H1 (cell line): Measurements from ENCODE around the gene PPP1R7. TPM values are rescaled to one million over a fixed set of nuclear protein-coding genes. Genes with fewer than 3 reads are reported as not detected.

ENCODE experiments used
- CTCF ChIA-PET: fragments of 300-600 bp; sonication (Branson Sonifier 250); formaldehyde crosslinking; loops from one replicate; lab custom pipeline; 2021; ENCODE audit not compliant: partially characterized antibody; lab: Charles Lee
- POLR2A ChIA-PET: fragments of 300-600 bp; sonication (Branson Sonifier 250); formaldehyde crosslinking; loops from one replicate; lab custom pipeline; 2021; ENCODE audit warnings: inconsistent platforms; ENCODE audit not compliant: partially characterized antibody; lab: Charles Lee
- DNase-seq, 2 experiments: peaks; one replicate each; pipeline versions ENCODE4 v3.0.0 to v3.0.0-alpha.2; 2010 to 2022; ENCODE audit warnings: low spot score in 2 of 2, low read depth in 1 of 2, mixed read lengths in 1 of 2
- FAIRE-seq: peaks from 2 replicates; lab custom pipeline; 2011; peaks lifted over from hg19 to GRCh38; lab: Jason Lieb, UNC
- H2AFZ ChIP-seq: 2 replicates; pipeline ENCODE4 v1.8.1; 2012; ENCODE audit warnings: low read length, inconsistent platforms
- H2AK5ac ChIP-seq: 2 replicates; pipeline ENCODE4 v1.6.1; 2013; ENCODE audit warnings: low read depth, low read length
- H2BK120ac ChIP-seq: replicated peaks from 2 replicates; pipeline ENCODE3; 2013; ENCODE audit warnings: low read depth, low read length, inconsistent platforms
- H2BK12ac ChIP-seq: 2 replicates; pipeline ENCODE4 v1.6.1; 2013; ENCODE audit warnings: low read depth, low read length
- H2BK15ac ChIP-seq: 2 replicates; pipeline ENCODE4 v1.6.1; 2013; ENCODE audit warnings: low read length
- H2BK20ac ChIP-seq: 2 replicates; pipeline ENCODE4 v1.6.1; 2013; ENCODE audit warnings: low read length
- H2BK5ac ChIP-seq: 2 replicates; pipeline ENCODE4 v1.6.1; 2013; ENCODE audit warnings: low read depth, low read length
- H3K14ac ChIP-seq: 2 replicates; pipeline ENCODE4 v1.6.1; 2013; ENCODE audit warnings: inconsistent platforms; ENCODE audit not compliant: insufficient read length
- H3K18ac ChIP-seq: 2 replicates; pipeline ENCODE4 v1.6.1; 2013; ENCODE audit warnings: low read length; ENCODE audit errors: extremely low read depth
- H3K23ac ChIP-seq: 2 replicates; pipeline ENCODE4 v1.6.1; 2013; ENCODE audit warnings: inconsistent platforms; ENCODE audit not compliant: insufficient read length
- H3K23me2 ChIP-seq: 2 replicates; pipeline ENCODE4 v1.6.1; 2013; ENCODE audit warnings: low read depth, low read length
- H3K27ac ChIP-seq: 2 replicates; pipeline ENCODE4 v1.6.1; 2011; ENCODE audit warnings: low read depth, low read length, inconsistent platforms
- H3K27me3 ChIP-seq, 4 experiments: replicated peaks in 1 of 4; 1 replicate in 1 of 4; 2 replicates in 3 of 4; pipeline versions ENCODE4 v1.6.1 to v1.8.1; 2011 to 2013; ENCODE audit warnings: low read length in 3 of 4, mild to moderate bottlenecking in 3 of 4, inconsistent platforms in 2 of 4, mixed read lengths in 2 of 4, moderate library complexity in 1 of 4; ENCODE audit not compliant: control insufficient read depth in 3 of 4, insufficient read depth in 3 of 4; ENCODE audit errors: extremely low read depth in 1 of 4
- H3K36me3 ChIP-seq, 4 experiments: 2 replicates each; pipeline versions ENCODE4 v1.6.1 to v1.8.1; 2011 to 2013; ENCODE audit warnings: mild to moderate bottlenecking in 4 of 4, low read length in 3 of 4, moderate library complexity in 2 of 4, control low read depth in 1 of 4, inconsistent platforms in 1 of 4; ENCODE audit not compliant: insufficient read depth in 4 of 4, control insufficient read depth in 2 of 4
- H3K4ac ChIP-seq: replicated peaks from 2 replicates; pipeline ENCODE3; 2013; ENCODE audit warnings: low read length, low read depth, mixed read lengths, inconsistent platforms; ENCODE audit not compliant: insufficient read length
- H3K4me1 ChIP-seq, 4 experiments: replicated peaks in 1 of 4; 1 replicate in 1 of 4; 2 replicates in 3 of 4; pipeline versions ENCODE4 v1.6.1 to v1.8.1; 2011 to 2013; ENCODE audit warnings: low read length in 3 of 4, inconsistent platforms in 2 of 4, mixed read lengths in 1 of 4; ENCODE audit not compliant: insufficient read depth in 4 of 4, control insufficient read depth in 3 of 4
- H3K4me2 ChIP-seq, 2 experiments: 2 replicates each; pipeline versions ENCODE4 v1.6.1 to v1.8.1; 2011 to 2013; ENCODE audit warnings: low read depth in 2 of 2, low read length in 2 of 2, control low read depth in 1 of 2, inconsistent platforms in 1 of 2, mild to moderate bottlenecking in 1 of 2; ENCODE audit not compliant: insufficient read depth in 1 of 2
- H3K4me3 ChIP-seq, 4 experiments: fragments of 200-600, 300-600 bp in 1 of 4; sonication (generic), shearing (Covaris generic), sonication (Bioruptor Twin) in 1 of 4; 2 replicates each; pipeline versions ENCODE4 v1.5.1 to v1.8.1; 2011 to 2016; ENCODE audit warnings: low read length in 4 of 4, low read depth in 3 of 4, control low read depth in 2 of 4, inconsistent platforms in 2 of 4, mild to moderate bottlenecking in 2 of 4, mixed read lengths in 1 of 4, moderate library complexity in 1 of 4; ENCODE audit not compliant: insufficient read depth in 2 of 4; ENCODE audit errors: extremely low read depth in 1 of 4
- H3K56ac ChIP-seq: replicated peaks from 2 replicates; pipeline ENCODE3; 2013; ENCODE audit warnings: low read depth, mild to moderate bottlenecking, mixed read lengths, low read length, inconsistent platforms; ENCODE audit not compliant: insufficient read length
- H3K79me1 ChIP-seq: 2 replicates; pipeline ENCODE4 v1.6.1; 2013; ENCODE audit warnings: low read depth, low read length, control low read depth
- H3K79me2 ChIP-seq, 2 experiments: 2 replicates each; pipeline versions ENCODE4 v1.6.1 to v1.8.1; 2012 to 2013; ENCODE audit warnings: low read length in 2 of 2, mild to moderate bottlenecking in 2 of 2, inconsistent platforms in 1 of 2; ENCODE audit not compliant: insufficient read depth in 2 of 2, control insufficient read depth in 1 of 2
- H3K9ac ChIP-seq, 4 experiments: replicated peaks in 1 of 4; 1 replicate in 1 of 4; 2 replicates in 3 of 4; pipeline versions ENCODE4 v1.6.1 to v1.8.1; 2011 to 2013; ENCODE audit warnings: low read depth in 3 of 4, low read length in 3 of 4, control low read depth in 2 of 4, mild to moderate bottlenecking in 2 of 4, moderate library complexity in 2 of 4, inconsistent platforms in 1 of 4; ENCODE audit errors: extremely low read depth in 1 of 4
- H3K9me3 ChIP-seq, 2 experiments: 2 replicates each; pipeline versions ENCODE4 v1.6.1 to v1.8.1; 2012 to 2013; ENCODE audit warnings: mild to moderate bottlenecking in 2 of 2, moderate library complexity in 2 of 2, control low read depth in 1 of 2, inconsistent platforms in 1 of 2, low read depth in 1 of 2, low read length in 1 of 2, mixed read lengths in 1 of 2; ENCODE audit not compliant: insufficient read depth in 2 of 2
- H4K20me1 ChIP-seq, 2 experiments: replicated peaks in 1 of 2; 2 replicates each; pipeline versions ENCODE3 to v1.8.1; 2011 to 2013; ENCODE audit warnings: inconsistent platforms in 2 of 2, low read length in 2 of 2, mild to moderate bottlenecking in 1 of 2; ENCODE audit not compliant: insufficient read depth in 2 of 2, control insufficient read depth in 1 of 2
- H4K5ac ChIP-seq: 2 replicates; pipeline ENCODE4 v1.6.1; 2013; ENCODE audit warnings: low read length, low read depth, mixed read lengths, inconsistent platforms; ENCODE audit not compliant: insufficient read length
- H4K8ac ChIP-seq: 2 replicates; pipeline ENCODE4 v1.8.0; 2013; ENCODE audit warnings: mild to moderate bottlenecking, moderate library complexity, low read length, inconsistent platforms; ENCODE audit not compliant: insufficient read depth; ENCODE audit errors: extremely low read depth
- H4K91ac ChIP-seq: replicated peaks from 2 replicates; pipeline ENCODE3; 2013; ENCODE audit warnings: low read length, mixed read lengths, inconsistent platforms; ENCODE audit not compliant: insufficient read length
- KDM4A ChIP-seq: IDR thresholded peaks from one replicate; pipeline ENCODE4 v1.7.1; 2012; ENCODE audit warnings: low read depth, mild to moderate bottlenecking, moderate library complexity, low read length, inconsistent platforms; ENCODE audit not compliant: severe bottlenecking
- POLR2AphosphoS5 ChIP-seq: IDR thresholded peaks from 2 replicates; pipeline ENCODE4 v1.6.1; 2011; ENCODE audit warnings: low read depth, low read length
- WGBS, 2 experiments: shearing (Covaris generic) in 1 of 2; methylation state at CpG; one replicate each; pipeline versions ENCODE4 v1.1.6 to v1.1.7; 2013 to 2015; ENCODE audit warnings: low lambda C conversion rate in 2 of 2, mixed read lengths in 2 of 2, inconsistent platforms in 1 of 2, low coverage in 1 of 2, missing lambda C conversion rate in 1 of 2; ENCODE audit not compliant: insufficient replicate concordance in 2 of 2, insufficient coverage in 1 of 2, insufficient read length in 1 of 2; ENCODE audit errors: extremely low coverage in 1 of 2, missing lambda C conversion rate in 1 of 2; 5-methylcytosine and 5-hydroxymethylcytosine counted together
- polyA plus RNA-seq, 7 experiments: library from polyadenylated mRNA; depleted of rRNA in 3 of 7; stranded (reverse) in 5 of 7; unstranded in 2 of 7; fragments of >200 nt in 5 of 7; fragments of 200-250 nt in 2 of 7; gene quantifications; 1 replicate in 5 of 7; 2 replicates in 1 of 7; 4 replicates in 1 of 7; pipeline versions ENCODE4 v1.2.1 to v1.2.3, GENCODE V29; 2011 to 2013; ENCODE audit warnings: missing spikeins in 2 of 7, mixed read lengths in 2 of 7
- total RNA-seq: library from RNA; stranded (reverse); fragmentation: NEBNext Ultra II Directional; extraction: Animal tissue kit (Norgen Biotek cat#: 25700); gene quantifications from 2 replicates; pipeline ENCODE4 v1.2.1, GENCODE V29; 2021
- TF ChIP-seq, protein P1 (sequence below): IDR thresholded peaks from 2 replicates; pipeline ENCODE4 v1.6.1; 2011; ENCODE audit warnings: low read depth, mild to moderate bottlenecking, low read length; ENCODE audit not compliant: insufficient read depth

Gene PPP1R7
- total and polyA plus RNA-seq, 2 of the 8 experiments (the other 6 are each of a cell fraction or from before 2014, with no cell fraction given), result 22.2 to 64.0 TPM

DNA sequence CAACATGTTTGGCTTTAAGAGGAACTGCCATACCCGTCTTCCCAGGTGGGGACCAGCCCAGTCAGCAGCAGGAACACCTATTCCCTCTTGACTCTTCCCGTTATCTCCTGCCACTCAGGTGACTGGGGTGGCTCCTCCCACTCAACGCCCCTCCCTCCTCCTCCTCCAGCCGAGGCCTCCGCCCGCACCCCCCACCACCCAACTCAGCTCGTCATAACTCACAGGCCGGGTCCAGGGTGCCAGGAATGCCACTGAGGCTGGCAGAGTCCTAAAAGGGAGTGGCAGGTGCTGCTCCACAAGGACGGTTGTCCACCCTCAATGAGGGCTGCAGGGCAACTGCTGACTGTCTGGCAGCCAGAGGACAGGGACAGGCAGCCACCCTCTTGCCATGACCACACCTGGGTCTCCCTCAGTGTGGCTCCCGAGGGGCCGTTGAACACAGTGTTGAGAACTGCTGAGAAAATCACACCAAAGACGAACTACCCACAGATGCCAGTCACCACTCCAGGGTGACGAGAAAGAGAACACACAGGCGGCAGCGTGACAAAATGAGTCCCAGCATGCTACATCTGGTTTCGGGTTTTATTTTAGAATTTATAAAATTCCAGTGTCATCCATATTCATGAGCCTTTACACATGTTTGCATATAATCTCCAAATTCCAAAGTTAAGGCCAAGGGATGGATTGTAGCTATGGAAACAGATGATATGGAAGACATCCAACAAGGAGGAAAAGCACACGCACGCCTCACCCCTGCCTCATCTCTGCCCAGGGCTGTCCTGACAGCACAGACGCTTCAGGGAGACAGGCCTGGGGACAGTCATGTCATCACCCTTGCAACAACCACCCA lies 76.7 kb downstream of the PPP1R7 start:
- H3K14ac ChIP-seq, result no peak overlapping the region
- H3K23me2 ChIP-seq, result no peaks in the 10 kb centered on the region
- no peak overlapping the region for H2BK5ac ChIP-seq
- H3K9me3 ChIP-seq, result no peaks in the 10 kb centered on the region
- peaks cover 3% of the 10 kb centered on the region; the same call in 1 of the 2 replicates for H3K79me1 ChIP-seq
- no peak overlapping the region for H3K18ac ChIP-seq
- POLR2A ChIA-PET, result interaction anchor here (0.7 to 1.0 kb wide), 2 partner anchors 41 kb away, joined by 3 read pairs; no protein-coding TSS in a partner anchor
- WGBS, 2 experiments, result 91% methylated on average over 16 of the region's 19 CpGs; no CpG with 5 or more reads in 1 of the 2 experiments
- H4K5ac ChIP-seq, result no peak overlapping the region
- H3K4me1 ChIP-seq, result no peaks in the 10 kb centered on the region; a peak in 1 of 7 replicates
- H2BK12ac ChIP-seq, result no peak overlapping the region
- no peak overlapping the region for H3K27ac ChIP-seq
- H2AK5ac ChIP-seq, result no peak overlapping the region
- no peak overlapping the region for H2AFZ ChIP-seq
- FAIRE-seq (no peak), DNase-seq (no peak)
- no peak overlapping the region for H3K4ac ChIP-seq
- H3K4me2 ChIP-seq, result no peak overlapping the region
- H2BK15ac ChIP-seq, result no peak overlapping the region
- no peak overlapping the region for H3K23ac ChIP-seq
- TF ChIP-seq POLR2AphosphoS5, result peak; percentile 48; the same call in 1 of the 2 replicates
- TF ChIP-seq, protein P1, sequence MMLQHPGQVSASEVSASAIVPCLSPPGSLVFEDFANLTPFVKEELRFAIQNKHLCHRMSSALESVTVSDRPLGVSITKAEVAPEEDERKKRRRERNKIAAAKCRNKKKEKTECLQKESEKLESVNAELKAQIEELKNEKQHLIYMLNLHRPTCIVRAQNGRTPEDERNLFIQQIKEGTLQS, result no peak
- no peak for TF ChIP-seq KDM4A
- H4K20me1 ChIP-seq, result peaks cover 20 to 29% of the 10 kb centered on the region in 2 experiments
- no peak overlapping the region for H2BK20ac ChIP-seq
- peaks cover 11 to 32% (median 27%) of the 10 kb centered on the region in 4 experiments; a peak in 7 of 8 replicates for H3K36me3 ChIP-seq
- no peak overlapping the region for H4K91ac ChIP-seq
- H3K27me3 ChIP-seq, result no peaks in the 10 kb centered on the region
- H2BK120ac ChIP-seq, result no peak overlapping the region
- CTCF ChIA-PET, result interaction anchor here (1.0 to 1.1 kb wide), 3 partner anchors 11 to 85 kb away, joined by 3 to 4 read pairs (median 3); no protein-coding TSS in a partner anchor
- H4K8ac ChIP-seq, result peak overlapping the region; percentile 30
- H3K79me2 ChIP-seq, result no peaks in the 10 kb centered on the region
- H3K9ac ChIP-seq, result no peak overlapping the region
- no peak overlapping the region for H3K56ac ChIP-seq
- H3K4me3 ChIP-seq, result no peak overlapping the region
